ENCODE data around the gene PTPN5.

The PTPN5 gene

GRCh38 chr11:18715476-18715875, 76.1 kb downstream of the PTPN5 start:
- no peak for DNase-seq (ENCODE audit: low read depth)
- TF ChIP-seq CTCF (IDR thresholded peaks at IDR 0.05; ENCODE audit: insufficient read depth, low read depth, low read length, missing control alignments), result no peak

GRCh38 chr11:18714443-18714780, 77.2 kb downstream of the PTPN5 start:
- no peak overlapping the region for H3K4me3 ChIP-seq (ENCODE audit: low read length)
- no peak for TF ChIP-seq CTCF (IDR thresholded peaks at IDR 0.05; ENCODE audit: insufficient read depth, low read depth, low read length, missing control alignments)
- no peak for DNase-seq (ENCODE audit: low read depth)

More at GRCh38 chr11:18715476-18715875, 76.1 kb downstream of the PTPN5 start:
- no peak overlapping the region for H3K4me3 ChIP-seq (ENCODE audit: low read length)

GRCh38 chr11:18713646-18714442, 77.8 kb downstream of the PTPN5 start:
- no peak for TF ChIP-seq CTCF (IDR thresholded peaks at IDR 0.05; ENCODE audit: insufficient read depth, low read depth, low read length, missing control alignments)
- no peak for DNase-seq (ENCODE audit: low read depth)
- H3K4me3 ChIP-seq (ENCODE audit: low read length), result no peak overlapping the region

GRCh38 chr11:18710545-18710944, 81.1 kb downstream of the PTPN5 start:
- H3K4me3 ChIP-seq (ENCODE audit: low read length), result no peak overlapping the region
- no peak for DNase-seq (ENCODE audit: low read depth)
- TF ChIP-seq CTCF (IDR thresholded peaks at IDR 0.05; ENCODE audit: insufficient read depth, low read depth, low read length, missing control alignments), result no peak

GRCh38 chr11:18709414-18709813, 82.2 kb downstream of the PTPN5 start:
- DNase-seq (ENCODE audit: low read depth), result no peak
- no peak overlapping the region for H3K4me3 ChIP-seq (ENCODE audit: low read length)
- no peak for TF ChIP-seq CTCF (IDR thresholded peaks at IDR 0.05; ENCODE audit: insufficient read depth, low read depth, low read length, missing control alignments)

- no peak overlapping the region for H3K4me3 ChIP-seq (ENCODE audit: low read length)
- no peak for TF ChIP-seq CTCF (IDR thresholded peaks at IDR 0.05; ENCODE audit: insufficient read depth, low read depth, low read length, missing control alignments)
- no peak for DNase-seq (ENCODE audit: low read depth)
Measured at GRCh38 chr11:18707811-18708340, 83.7 kb downstream of the PTPN5 start.

Data from epithelial cell of esophagus (primary cell).